Hepatocyte (in vitro differentiated cells): ENCODE data around the gene CCDC88C. TPM values are rescaled to one million over a fixed set of nuclear protein-coding genes. Genes with fewer than 3 reads are reported as not detected.

Experiments used
- DNase-seq: peaks from one replicate; pipeline ENCODE4 v3.0.0-alpha.2; 2016; ENCODE audit warnings: low spot score
- H2AFZ ChIP-seq: fragments of 200-600 bp; sonication (generic); 2 replicates; pipeline ENCODE4 v1.6.0; 2016; ENCODE audit warnings: antibody characterized with exemption, mild to moderate bottlenecking
- H3K27ac ChIP-seq: fragments of 200-600 bp; sonication (generic); 2 replicates; pipeline ENCODE4 v1.5.1; 2016; ENCODE audit warnings: mild to moderate bottlenecking
- H3K27me3 ChIP-seq: fragments of 200-600 bp; sonication (generic); 2 replicates; pipeline ENCODE4 v1.6.1; 2016
- H3K36me3 ChIP-seq: fragments of 200-600 bp; sonication (generic); replicated peaks from 2 replicates; pipeline ENCODE4 v1.5.1; 2016; ENCODE audit warnings: low read depth; ENCODE audit not compliant: insufficient read depth
- H3K4me1 ChIP-seq: fragments of 200-600 bp; sonication (generic); 2 replicates; pipeline ENCODE4 v1.5.1; 2016; ENCODE audit warnings: mild to moderate bottlenecking, moderate library complexity; ENCODE audit not compliant: insufficient read depth
- H3K4me2 ChIP-seq: fragments of 200-600 bp; sonication (generic); 2 replicates; pipeline ENCODE4 v1.6.0; 2016
- H3K4me3 ChIP-seq: fragments of 200-600 bp; sonication (generic); 2 replicates; pipeline ENCODE4 v1.5.1; 2016; ENCODE audit warnings: mild to moderate bottlenecking
- H3K79me2 ChIP-seq: fragments of 200-600 bp; sonication (generic); 2 replicates; pipeline ENCODE4 v1.6.0; 2017; ENCODE audit warnings: mild to moderate bottlenecking
- H3K9me2 ChIP-seq: fragments of 200-600 bp; sonication (generic); replicated peaks from 2 replicates; pipeline ENCODE4 v1.6.0; 2017; ENCODE audit warnings: mild to moderate bottlenecking; ENCODE audit not compliant: insufficient read depth
- H3K9me3 ChIP-seq: fragments of 200-600 bp; sonication (generic); 2 replicates; pipeline ENCODE4 v1.5.1; 2016; ENCODE audit warnings: low read depth, mild to moderate bottlenecking
- H4K20me1 ChIP-seq: fragments of 200-600 bp; sonication (generic); 2 replicates; pipeline ENCODE4 v1.6.0; 2016; ENCODE audit warnings: mild to moderate bottlenecking; ENCODE audit not compliant: insufficient read depth, poor library complexity, severe bottlenecking
- CTCF ChIP-seq: fragments of 200-600 bp; sonication (generic); IDR thresholded peaks from 2 replicates; pipeline ENCODE4 v1.5.1; 2016; ENCODE audit warnings: antibody characterized with exemption, mild to moderate bottlenecking; ENCODE audit not compliant: poor library complexity
- EZH2 ChIP-seq: fragments of 200-600 bp; sonication (generic); IDR thresholded peaks from 2 replicates; pipeline ENCODE4 v1.6.1; 2016; ENCODE audit warnings: antibody characterized with exemption, mild to moderate bottlenecking, borderline replicate concordance
- EZH2phosphoT487 ChIP-seq: fragments of 200-600 bp; sonication (generic); IDR thresholded peaks from one replicate; pipeline ENCODE4 v1.6.1; 2018; ENCODE audit warnings: antibody characterized with exemption, mild to moderate bottlenecking, low read depth, moderate library complexity; ENCODE audit not compliant: unreplicated experiment, severe bottlenecking
- WGBS: methylation state at CpG from one replicate; pipeline ENCODE4 v1.1.6; 2016; ENCODE audit warnings: low lambda C conversion rate; ENCODE audit errors: missing lambda C conversion rate; 5-methylcytosine and 5-hydroxymethylcytosine counted together
- polyA plus RNA-seq: library from polyadenylated mRNA; unstranded; fragments of >200 nt; fragmentation: Nextera tagmentation; extraction: Ambion mirVana; gene quantifications from 2 replicates; pipeline ENCODE4 v1.2.1, GENCODE V29; 2016
- total RNA-seq: library from RNA; depleted of rRNA; stranded (reverse); fragments of >200 nt; gene quantifications from 2 replicates; pipeline ENCODE4 v1.2.3, GENCODE V29; 2014

The CCDC88C gene
- total and polyA plus RNA-seq, 2 experiments from 2014 or later = 5.9 to 11.3 TPM

DNA sequence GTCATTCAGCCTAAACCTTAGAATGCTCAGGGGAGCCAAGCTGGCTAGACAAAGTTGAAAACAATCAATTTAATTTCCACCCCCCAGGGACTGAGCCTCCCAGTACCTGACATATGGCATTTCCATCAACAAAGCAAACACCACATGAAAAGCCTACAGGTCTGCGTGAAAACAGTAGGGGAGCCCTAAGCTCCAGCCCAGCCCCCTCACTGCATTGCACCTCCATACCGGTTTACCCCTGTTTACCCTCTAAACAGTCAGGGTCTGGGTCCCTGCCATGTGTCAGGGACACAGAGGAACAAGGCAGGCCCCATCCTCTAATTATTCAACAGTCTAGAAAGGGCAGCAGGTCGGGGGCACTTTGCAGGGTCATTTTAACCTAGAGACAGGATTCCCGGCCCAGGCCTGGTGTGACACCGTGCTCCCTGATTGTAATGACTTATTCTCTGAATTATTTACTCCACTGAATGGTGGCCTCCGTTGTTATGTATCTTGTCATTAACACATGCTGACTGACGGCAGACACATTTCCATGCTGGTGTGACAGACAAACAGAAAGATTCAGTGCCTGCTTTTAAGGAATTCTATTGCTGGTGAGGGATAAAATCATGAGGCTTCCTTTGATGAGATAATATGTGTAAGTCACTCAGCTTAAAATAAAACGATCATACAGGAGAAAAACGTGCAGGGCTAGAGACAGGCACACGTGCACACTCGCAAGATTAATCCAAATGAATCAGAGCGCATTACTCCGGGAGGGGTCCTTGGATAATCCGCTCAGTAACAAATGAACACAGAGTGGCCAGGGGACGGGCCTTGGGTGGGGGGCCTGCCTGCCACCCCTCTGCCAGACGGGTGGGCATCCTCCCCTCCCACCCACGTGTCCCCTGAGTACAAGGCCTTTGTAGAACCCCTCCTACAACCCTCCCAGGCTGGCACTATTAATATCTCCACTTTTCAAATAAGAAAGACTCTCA lies 23.2 kb downstream of the CCDC88C start:
- Histone ChIP-seq H3K79me2 (peaks cover 42% of the 10 kb centered on the region), H3K4me2 (no peak overlapping the region), H3K4me3 (no peak overlapping the region), H3K9me2 (no peaks in the 10 kb centered on the region), H2AFZ (no peak overlapping the region), H3K27me3 (no peaks in the 10 kb centered on the region), H3K36me3 (no peaks in the 10 kb centered on the region), H4K20me1 (no peaks in the 10 kb centered on the region), H3K9me3 (no peaks in the 10 kb centered on the region), H3K4me1 (no peaks in the 10 kb centered on the region), H3K27ac (no peak overlapping the region)
- TF ChIP-seq CTCF (no peak), EZH2phosphoT487 (no peak), EZH2 (no peak)
- WGBS = 77% methylated on average over 17 of the region's 17 CpGs
- no peak for DNase-seq

- WGBS = 63% methylated on average over 18 of the region's 19 CpGs
- Histone ChIP-seq H3K4me2 (no peak overlapping the region), H3K27me3 (no peaks in the 10 kb centered on the region), H2AFZ (no peak overlapping the region), H3K4me1 (peaks cover 7% of the 10 kb centered on the region), H3K79me2 (peaks cover 48% of the 10 kb centered on the region), H3K9me2 (no peaks in the 10 kb centered on the region), H3K4me3 (no peak overlapping the region), H4K20me1 (no peaks in the 10 kb centered on the region), H3K27ac (no peak overlapping the region), H3K9me3 (no peaks in the 10 kb centered on the region), H3K36me3 (no peaks in the 10 kb centered on the region)
- TF ChIP-seq EZH2phosphoT487 (no peak), EZH2 (no peak), CTCF (no peak)
- no peak for DNase-seq
These were observed 24.9 kb downstream of the CCDC88C start for GRCh38 chr14:91392623-91393303.

DNA sequence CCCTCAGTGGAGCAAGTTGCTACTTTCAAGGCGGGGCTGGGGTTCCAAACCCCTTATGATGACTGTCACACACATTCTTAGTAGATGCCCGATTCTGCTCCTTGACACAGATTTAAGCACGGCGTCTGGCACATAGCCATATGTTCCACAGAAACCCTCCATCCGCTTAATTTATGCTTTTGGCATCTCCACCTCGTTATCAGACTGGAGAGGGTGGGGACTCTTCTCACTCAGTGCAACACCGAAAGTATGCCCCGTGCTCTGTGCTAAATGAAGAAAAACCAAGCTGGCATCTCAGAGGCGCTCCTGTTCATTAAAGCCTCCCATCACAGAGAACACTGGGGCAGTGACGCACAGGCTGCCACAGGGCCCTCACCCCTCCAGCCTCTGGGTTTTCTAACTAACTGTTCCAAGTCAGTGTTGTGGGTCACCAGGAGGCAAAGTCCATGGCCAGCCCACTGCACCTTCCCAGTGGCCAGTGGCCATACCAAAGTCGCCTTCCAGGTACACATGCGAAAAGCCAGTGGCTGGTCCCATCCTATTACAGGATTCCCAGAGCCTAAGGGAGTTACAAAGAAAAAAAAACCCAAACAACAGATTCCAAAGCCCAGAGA lies 27.3 kb downstream of the CCDC88C start:
- H3K27ac ChIP-seq = no peak overlapping the region
- H3K36me3 ChIP-seq = no peaks in the 10 kb centered on the region
- H3K4me1 ChIP-seq = peaks cover 7% of the 10 kb centered on the region
- DNase-seq = no peak
- no peak for TF ChIP-seq CTCF
- TF ChIP-seq EZH2 = no peak
- TF ChIP-seq EZH2phosphoT487 = no peak
- no peaks in the 10 kb centered on the region for H4K20me1 ChIP-seq
- H3K9me2 ChIP-seq = no peaks in the 10 kb centered on the region
- no peaks in the 10 kb centered on the region for H3K9me3 ChIP-seq
- 90% methylated on average over 12 of the region's 12 CpGs for WGBS
- H3K4me2 ChIP-seq = no peak overlapping the region
- no peak overlapping the region for H2AFZ ChIP-seq
- peaks cover 45% of the 10 kb centered on the region for H3K79me2 ChIP-seq
- no peaks in the 10 kb centered on the region for H3K27me3 ChIP-seq
- no peak overlapping the region for H3K4me3 ChIP-seq
